OCI-M2 (cell line): ENCODE measurements around the gene CRB1.

ENCODE experiments used
- DNase-seq: peaks from one replicate; lab custom pipeline; 2025; ENCODE audit not compliant: unreplicated experiment; lab: John Stamatoyannopoulos, UW

The CRB1 gene

DNA sequence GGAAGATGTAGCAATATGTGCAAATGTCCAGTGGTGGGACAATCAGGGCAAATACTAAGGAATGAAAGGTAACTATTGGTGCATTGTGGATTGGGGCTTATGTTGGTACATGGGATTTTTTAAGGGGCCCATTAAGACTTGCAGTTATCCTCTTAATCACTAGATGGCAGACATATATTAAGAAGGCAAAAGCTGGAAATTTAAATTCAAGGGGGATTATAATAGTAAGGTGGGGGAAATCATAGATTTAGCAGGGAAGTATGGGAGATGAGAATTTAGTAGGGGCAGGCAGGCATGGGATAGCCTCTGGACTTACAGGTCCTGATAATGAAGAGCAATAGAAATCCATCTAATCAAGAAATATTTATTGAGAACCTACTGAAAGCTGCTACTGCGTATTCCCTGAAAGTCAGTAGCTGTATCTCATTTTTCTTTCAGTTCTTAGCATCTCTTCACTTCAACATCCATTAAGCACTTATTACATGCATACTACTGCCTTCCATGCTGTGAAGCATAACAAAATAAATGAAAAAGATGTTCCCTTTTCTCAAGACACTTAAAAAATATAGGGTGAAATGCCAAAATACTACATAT, 251.8 kb downstream of the CRB1 start:
- DNase-seq = no peak

DNA sequence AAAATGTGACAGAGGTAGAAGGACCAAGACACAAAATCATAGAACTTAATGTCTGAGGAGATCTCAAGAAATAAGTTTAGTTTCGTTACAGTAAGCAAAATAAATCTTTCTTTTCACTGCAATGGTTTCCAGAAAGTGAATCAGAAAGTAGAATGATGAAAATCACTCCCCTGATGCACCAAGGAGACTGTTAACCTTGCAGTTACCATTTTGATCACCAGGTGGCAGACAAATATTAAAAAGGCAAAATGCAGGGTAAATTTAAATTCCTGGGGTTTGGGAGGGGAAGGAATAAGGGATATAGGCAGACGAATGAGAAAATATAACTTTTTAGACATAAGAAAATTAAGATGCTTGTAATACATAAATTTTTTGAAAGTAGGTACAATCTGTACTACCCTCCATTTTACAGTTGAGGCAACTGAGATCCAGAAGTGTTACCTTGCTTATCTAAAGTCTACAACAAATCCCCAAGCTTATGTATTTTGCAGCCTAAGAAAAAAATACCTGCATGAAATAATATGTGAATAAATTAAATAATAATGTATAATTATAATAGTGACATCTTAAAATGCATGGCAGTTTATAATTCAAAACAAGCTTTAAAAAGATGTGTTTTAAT, 253.2 kb downstream of the CRB1 start:
- no peak for DNase-seq

- no peak for DNase-seq
These were observed 258.8 kb downstream of the CRB1 start for GRCh38 chr1:197526736-197527371.
